Right lobe of liver (tissue), 6 donors: Measurements from ENCODE around the gene SALL1. TPM values are rescaled to one million over a fixed set of nuclear protein-coding genes. Genes with fewer than 3 reads are reported as not detected.
A peak's percentile ranks its signal among the peaks of the same experiment; 100 is the strongest.

Source experiments
- ATAC-seq, 4 donors: fragments of 200-7000 bp; cut with Tn5 transposase; one replicate each; pipeline ENCODE4 v1.9.1; 2020; ENCODE audit warnings: mild to moderate bottlenecking in 4 of 4, moderate library complexity in 4 of 4
- DNase-seq, 3 donors: peaks; one replicate each; pipeline ENCODE4 v3.0.0-alpha.2; 2020
- H3K27ac ChIP-seq, 3 donors: fragments of 200-600 bp; one replicate each; pipeline ENCODE4 v1.8.0; 2022
- H3K27me3 ChIP-seq, 2 donors: fragments of 200-600 bp; one replicate each; pipeline ENCODE4 v1.8.0; 2022
- H3K36me3 ChIP-seq, 4 donors: fragments of 200-600 bp; sonication (generic) in 1 of 4; one replicate each; pipeline versions ENCODE4 v1.5.1 to v1.8.0; 2017 to 2022; ENCODE audit warnings: control low read depth in 1 of 4
- H3K4me1 ChIP-seq, 4 donors: fragments of 200-600 bp; sonication (generic) in 1 of 4; one replicate each; pipeline versions ENCODE4 v1.5.1 to v1.8.0; 2017 to 2022; ENCODE audit warnings: control low read depth in 1 of 4
- H3K4me3 ChIP-seq, 3 donors: fragments of 200-600 bp; one replicate each; pipeline ENCODE4 v1.8.0; 2022
- H3K9me3 ChIP-seq, 4 donors: fragments of 200-600 bp; sonication (generic) in 1 of 4; one replicate each; pipeline versions ENCODE4 v1.5.1 to v1.8.0; 2017 to 2022; ENCODE audit warnings: control low read depth in 1 of 4
- CTCF ChIP-seq, 4 donors: fragments of 200-600 bp in 3 of 4; fragments of 450-650 bp in 1 of 4; IDR thresholded peaks; one replicate each; pipeline versions ENCODE4 v1.5.1 to v1.8.0; 2016 to 2022; ENCODE audit warnings: antibody characterized with exemption in 4 of 4, mild to moderate bottlenecking in 2 of 4
- POLR2A ChIP-seq: fragments of 450-650 bp; IDR thresholded peaks from one replicate; pipeline ENCODE4 v1.6.1; 2017; ENCODE audit warnings: antibody characterized with exemption, mild to moderate bottlenecking
- whole genome bisulfite sequencing: methylation state at CpG from one replicate; pipeline ENCODE4 v1.1.6; 2018; ENCODE audit warnings: low coverage, low lambda C conversion rate; ENCODE audit not compliant: insufficient coverage; ENCODE audit errors: missing lambda C conversion rate; 5-methylcytosine and 5-hydroxymethylcytosine counted together
- intact Hi-C, 2 donors: fragments of 100-400 bp; cut with DNase I; formaldehyde crosslinking; loops; one replicate each; pipeline versions ENCODE4 v1.11.2 to v1.14.1; 2022
- total RNA-seq, 6 experiments: library from RNA; depleted of rRNA in 2 of 6; stranded (reverse); fragments of >200 nt in 2 of 6; fragmentation: NEBNext Ultra II Directional in 3 of 6; extraction: Animal tissue kit (Norgen Biotek cat#: 25700) in 3 of 6; gene quantifications; one replicate each; pipeline versions ENCODE4 v1.1.0 to v1.2.4, GENCODE V29; 2016 to 2023
- donor health status: DM: no; HTN: yes; CAD: no.
- donor health status: DM: no; HTN: no; CAD: no.
- donor health status: DM: no; HTN: no; CAD: no.
- donor health status: DM: no; HTN: yes; CAD: no.
- donor health status: DM: no; HTN: yes; CAD: no.

The SALL1 gene
- total RNA-seq, 6 experiments from 2014 or later: 22.9 to 30.1 (median 26.4) TPM

GRCh38 chr16:51116353-51116752 is 34.7 kb downstream of the SALL1 start:
- no peaks in the 10 kb centered on the region for H3K27me3 ChIP-seq
- H3K27ac ChIP-seq: peak overlapping the region; percentile 12 to 74 (median 37)
- no peak overlapping the region for H3K4me3 ChIP-seq
- H3K9me3 ChIP-seq: no peaks in the 10 kb centered on the region
- no peak for TF ChIP-seq POLR2A
- no peak for TF ChIP-seq CTCF (IDR thresholded peaks at IDR 0.05)
- ATAC-seq (peak in 1 of 4 donors; percentile 2), DNase-seq (no peak)
- 18% methylated on average over 4 of the region's 4 CpGs for WGBS
- H3K36me3 ChIP-seq: no peaks in the 10 kb centered on the region
- peaks cover 0 to 80% (median 17%) of the 10 kb centered on the region in 4 donors for H3K4me1 ChIP-seq
- intact Hi-C loops: no loop called here

GRCh38 chr16:51114382-51114781 is 36.7 kb downstream of the SALL1 start:
- no peak for TF ChIP-seq CTCF (IDR thresholded peaks at IDR 0.05)
- TF ChIP-seq POLR2A: no peak
- intact Hi-C loops: no loop called here
- Histone ChIP-seq H3K36me3 (no peaks in the 10 kb centered on the region), H3K4me3 (no peak overlapping the region), H3K4me1 (peaks cover 0 to 81% (median 19%) of the 10 kb centered on the region in 4 donors), H3K27ac (no peak overlapping the region), H3K9me3 (no peaks in the 10 kb centered on the region), H3K27me3 (no peaks in the 10 kb centered on the region)
- ATAC-seq: no peak
- 41% methylated on average over 6 of the region's 9 CpGs for WGBS
- no peak for DNase-seq

GRCh38 chr16:51113236-51114125 is 37.6 kb downstream of the SALL1 start:
- ATAC-seq: no peak
- H3K4me3 ChIP-seq: no peak overlapping the region
- no peaks in the 10 kb centered on the region for H3K36me3 ChIP-seq
- intact Hi-C loops: no loop called here
- WGBS: 34% methylated on average over 31 of the region's 50 CpGs
- no peak for DNase-seq
- H3K4me1 ChIP-seq: peaks cover 0 to 74% (median 17%) of the 10 kb centered on the region in 4 donors
- no peak for TF ChIP-seq POLR2A
- peak overlapping the region in 2 of 3 donors; percentile 54 to 71 for H3K27ac ChIP-seq
- H3K27me3 ChIP-seq: no peaks in the 10 kb centered on the region
- H3K9me3 ChIP-seq: no peaks in the 10 kb centered on the region

- ATAC-seq (peak in 3 of 4 donors; percentile 23 to 39 (median 24)), DNase-seq (no peak)
- Histone ChIP-seq H3K27ac (peak overlapping the region; percentile 38 to 71 (median 54)), H3K27me3 (no peaks in the 10 kb centered on the region), H3K4me3 (no peak overlapping the region), H3K36me3 (no peaks in the 10 kb centered on the region), H3K9me3 (no peaks in the 10 kb centered on the region), H3K4me1 (peaks cover 0 to 75% (median 22%) of the 10 kb centered on the region in 4 donors)
- WGBS: 11% methylated on average over 3 of the region's 3 CpGs
- TF ChIP-seq POLR2A: no peak
- no peak for TF ChIP-seq CTCF (IDR thresholded peaks at IDR 0.05)
- intact Hi-C loops: no loop called here
Observed at GRCh38 chr16:51112323-51112722, 38.7 kb downstream of the SALL1 start.

- no peaks in the 10 kb centered on the region for H3K36me3 ChIP-seq
- DNase-seq (no peak), ATAC-seq (no peak)
- no peaks in the 10 kb centered on the region for H3K27me3 ChIP-seq
- peak overlapping the region; percentile 28 to 71 (median 62) for H3K27ac ChIP-seq
- 21% methylated on average over 6 of the region's 6 CpGs for whole genome bisulfite sequencing
- peaks cover 0 to 75% (median 22%) of the 10 kb centered on the region in 4 donors for H3K4me1 ChIP-seq
- no peak for TF ChIP-seq POLR2A
- TF ChIP-seq CTCF (IDR thresholded peaks at IDR 0.05): no peak
- no peak overlapping the region for H3K4me3 ChIP-seq
- no peaks in the 10 kb centered on the region for H3K9me3 ChIP-seq
- intact Hi-C loops: no loop called here
Observed at GRCh38 chr16:51111759-51112158, 39.3 kb downstream of the SALL1 start.
